GM21423 (cell line): ENCODE data around the gene LGALS14.
A peak's percentile ranks its signal among the peaks of the same experiment; 100 is the strongest.
"Not testable (repeated sequence)": the region's sequence is repeated elsewhere in the genome, so short reads cannot be mapped to it uniquely, and the experiment has no call there.

Experiments
- ATAC-seq: cut with Tn5 transposase; IDR thresholded peaks from one replicate; pipeline ENCODE4 v1.9.1; 2021; ENCODE audit warnings: mild to moderate bottlenecking, moderate library complexity; ENCODE audit not compliant: unreplicated experiment

LGALS14 gene

GRCh38 chr19:39695759-39696158 is 8.5 kb upstream of the LGALS14 start:
- ATAC-seq: no peak

GRCh38 chr19:39696387-39696786 is 7.9 kb upstream of the LGALS14 start:
- ATAC-seq: no peak

- ATAC-seq: no peak
These were observed 5.7 kb upstream of the LGALS14 start for GRCh38 chr19:39698535-39698934.

GRCh38 chr19:39701291-39701690 is 3.0 kb upstream of the LGALS14 start:
- ATAC-seq: peak; percentile 71

GRCh38 chr19:39705578-39706188 is 1.4 kb downstream of the LGALS14 start:
- ATAC-seq: no peak

- peak; percentile 49 for ATAC-seq
These were observed 4.3 kb downstream of the LGALS14 start for GRCh38 chr19:39708594-39708993.

GRCh38 chr19:39709026-39709872 is 5.0 kb downstream of the LGALS14 start:
- no peak for ATAC-seq

- ATAC-seq: no peak
These were observed 6.1 kb downstream of the LGALS14 start for GRCh38 chr19:39710333-39710890.

GRCh38 chr19:39720144-39720543 is 15.9 kb downstream of the LGALS14 start:
- not testable (repeated sequence) for ATAC-seq

- no peak for ATAC-seq
These were observed 21.7 kb downstream of the LGALS14 start for GRCh38 chr19:39725995-39726394.

- ATAC-seq: no peak
These were observed 23.0 kb downstream of the LGALS14 start for GRCh38 chr19:39727070-39727800.

GRCh38 chr19:39728040-39728439 is 23.8 kb downstream of the LGALS14 start:
- no peak for ATAC-seq

GRCh38 chr19:39729594-39729993 is 25.3 kb downstream of the LGALS14 start:
- no peak for ATAC-seq

GRCh38 chr19:39731685-39732084 is 27.4 kb downstream of the LGALS14 start:
- no peak for ATAC-seq

GRCh38 chr19:39733841-39734240 is 29.6 kb downstream of the LGALS14 start:
- ATAC-seq: no peak

GRCh38 chr19:39735688-39736087 is 31.4 kb downstream of the LGALS14 start:
- no peak for ATAC-seq

- ATAC-seq: no peak
These were observed 31.8 kb downstream of the LGALS14 start for GRCh38 chr19:39736088-39736487.

- no peak for ATAC-seq
These were observed 33.1 kb downstream of the LGALS14 start for GRCh38 chr19:39737351-39737750.

- ATAC-seq: no peak
These were observed 33.6 kb downstream of the LGALS14 start, which contains the start of gene CLC for GRCh38 chr19:39737891-39738290. CLC (minus strand) TSS chr19:39738029; CDS start chr19:39737952, 77 bp downstream.

GRCh38 chr19:39738814-39739213 is 34.5 kb downstream of the LGALS14 start:
- no peak for ATAC-seq

- no peak for ATAC-seq
These were observed 36.1 kb downstream of the LGALS14 start for GRCh38 chr19:39740395-39740794.
